GM19043 (cell line): ENCODE measurements around the gene MAPK8.

Source experiments
- ATAC-seq: cut with Tn5 transposase; IDR thresholded peaks from one replicate; pipeline ENCODE4 v1.9.1; 2021; ENCODE audit warnings: low read depth; ENCODE audit not compliant: unreplicated experiment

Gene MAPK8

DNA sequence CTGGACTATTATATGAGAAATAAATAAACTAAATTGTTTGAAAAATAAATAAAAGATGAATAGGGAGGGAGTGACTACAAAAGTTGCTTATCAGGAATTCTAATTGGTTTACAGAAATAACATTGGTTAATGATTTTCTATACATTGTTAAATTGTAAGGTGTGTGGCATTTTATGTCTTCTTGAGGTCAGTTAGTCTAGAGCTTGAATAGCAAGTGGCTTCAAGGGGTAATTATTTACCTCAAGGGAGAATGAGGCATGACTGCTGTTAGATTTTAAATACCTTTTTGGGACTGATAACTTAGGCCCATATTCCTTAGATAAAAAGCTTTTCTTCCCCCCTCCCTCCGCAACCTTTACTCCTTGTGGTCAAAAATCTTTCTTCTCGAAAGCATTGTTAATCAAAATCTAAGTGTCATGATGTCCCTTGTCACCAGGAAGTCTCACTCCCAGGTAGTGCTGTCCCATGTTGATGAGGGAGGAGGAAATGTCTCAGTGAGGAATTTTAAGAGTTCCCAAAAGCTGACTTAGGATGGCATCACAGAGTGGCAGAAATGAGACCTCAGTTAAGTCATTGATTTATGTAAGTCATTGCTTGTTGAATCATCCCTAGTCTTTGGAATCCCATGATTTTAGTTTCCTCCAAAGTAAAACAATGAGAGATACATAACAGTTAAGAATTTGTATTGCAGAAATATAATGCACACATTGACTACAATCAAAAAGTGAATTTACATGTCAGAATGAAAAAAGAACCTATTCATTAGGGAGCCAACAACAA lies 71.5 kb downstream of the MAPK8 start:
- ATAC-seq = no peak

DNA sequence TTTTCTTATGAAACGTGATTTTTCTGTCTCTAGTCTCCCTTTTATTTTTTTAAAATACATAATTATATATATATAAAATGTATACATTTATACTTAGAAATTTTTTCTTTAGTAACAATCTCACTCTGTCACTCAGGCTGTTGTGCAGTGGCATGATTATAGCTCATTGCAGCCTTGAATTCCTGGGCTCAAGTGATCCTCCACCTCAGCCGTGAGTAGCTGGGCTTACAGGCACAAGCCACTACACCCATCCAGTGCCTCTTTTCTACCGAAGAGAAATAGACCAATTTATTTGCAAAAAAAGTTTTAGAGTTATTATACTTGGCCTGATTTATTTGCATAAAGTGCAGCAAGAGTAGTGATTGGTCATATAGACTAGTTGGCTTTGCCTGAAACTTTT lies 72.2 kb downstream of the MAPK8 start:
- ATAC-seq = no peak

DNA sequence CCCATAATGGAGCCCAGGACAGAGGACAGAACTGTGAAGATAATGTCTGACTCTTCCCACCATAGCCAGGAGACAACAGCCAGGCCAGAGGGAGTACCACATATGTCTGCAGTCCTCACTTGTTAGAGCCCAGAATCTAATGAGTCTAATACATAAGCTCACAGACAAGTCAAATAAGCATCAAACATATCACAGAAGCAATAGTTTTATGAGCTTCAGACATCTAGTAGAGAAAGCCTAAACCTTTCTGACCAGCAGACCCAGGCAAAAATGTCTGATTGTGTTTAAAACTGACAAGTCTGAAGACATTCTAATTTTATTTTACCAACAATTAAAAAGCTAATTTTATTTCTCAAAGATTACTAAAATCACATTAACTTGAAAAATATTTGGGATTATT lies 75.5 kb downstream of the MAPK8 start:
- no peak for ATAC-seq

DNA sequence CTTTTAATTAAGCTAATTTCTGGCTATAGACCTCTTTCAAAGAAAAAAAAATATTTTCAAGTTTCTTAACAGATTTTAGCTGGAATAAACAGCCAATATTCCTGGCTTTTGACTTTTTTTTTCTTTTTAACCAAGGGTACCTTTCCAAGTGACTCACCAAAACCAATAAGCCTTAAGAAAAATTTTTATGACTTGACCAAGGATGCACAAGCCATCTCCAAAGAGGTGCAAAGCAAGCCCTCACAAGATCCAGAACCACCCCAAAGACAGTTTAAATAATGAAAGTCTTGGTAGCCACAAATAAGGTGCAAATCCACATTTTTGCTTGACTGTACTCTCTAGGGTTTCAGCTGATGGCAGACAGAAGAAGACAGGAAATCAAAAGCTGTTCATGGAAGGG lies 76.5 kb downstream of the MAPK8 start:
- ATAC-seq = no peak

GRCh38 chr10:48383393-48383792 lies 76.9 kb downstream of the MAPK8 start:
- no peak for ATAC-seq

DNA sequence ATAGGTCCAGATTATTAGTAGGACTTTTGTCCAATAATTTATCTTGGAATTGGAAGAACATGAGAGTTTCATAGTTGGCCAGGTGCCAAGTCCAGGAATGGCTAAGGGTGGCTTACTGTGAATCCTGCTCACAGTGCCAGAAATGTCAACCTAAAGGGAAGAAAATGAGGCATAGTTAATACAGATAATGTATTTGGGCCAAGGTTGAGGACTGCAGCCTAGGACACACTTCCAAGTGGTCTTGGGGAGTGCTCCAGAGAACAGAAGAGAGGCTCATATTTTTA lies 78.2 kb downstream of the MAPK8 start:
- ATAC-seq = no peak

- no peak for ATAC-seq
These were observed 82.8 kb downstream of the MAPK8 start for GRCh38 chr10:48389272-48389671.

DNA sequence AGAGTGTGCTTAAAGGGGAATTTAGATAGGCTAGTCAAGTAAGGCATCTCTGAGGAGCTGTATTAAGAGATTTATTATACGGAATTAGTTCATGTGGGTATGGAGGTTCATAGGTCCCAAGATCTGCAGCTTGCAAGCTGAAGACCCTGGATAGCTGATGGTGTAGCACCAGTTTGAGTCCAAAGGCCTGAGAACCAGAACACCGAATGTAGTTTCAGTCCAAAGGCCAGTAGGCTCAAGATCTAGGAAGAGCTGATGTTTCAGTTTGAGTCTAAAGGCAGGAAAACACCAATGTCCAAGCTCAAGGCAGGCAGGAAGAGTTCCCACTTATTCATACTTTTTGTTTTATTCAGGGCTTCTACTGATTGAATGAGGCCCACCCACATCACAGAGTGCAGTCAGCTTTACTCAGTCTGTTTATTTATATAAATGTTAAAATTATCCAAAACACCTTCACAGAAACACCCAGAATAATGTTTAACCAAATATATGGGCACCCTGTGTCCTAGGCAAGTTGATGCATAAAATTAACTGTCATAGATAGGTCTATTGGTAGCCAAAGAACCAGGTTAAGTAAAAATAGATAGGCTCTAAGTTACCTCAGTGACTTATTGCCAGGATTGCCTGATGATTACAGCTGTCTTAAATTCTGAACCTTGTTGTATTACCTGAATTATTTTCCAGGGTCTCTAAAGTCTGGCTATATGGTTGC lies 83.5 kb downstream of the MAPK8 start:
- no peak for ATAC-seq

DNA sequence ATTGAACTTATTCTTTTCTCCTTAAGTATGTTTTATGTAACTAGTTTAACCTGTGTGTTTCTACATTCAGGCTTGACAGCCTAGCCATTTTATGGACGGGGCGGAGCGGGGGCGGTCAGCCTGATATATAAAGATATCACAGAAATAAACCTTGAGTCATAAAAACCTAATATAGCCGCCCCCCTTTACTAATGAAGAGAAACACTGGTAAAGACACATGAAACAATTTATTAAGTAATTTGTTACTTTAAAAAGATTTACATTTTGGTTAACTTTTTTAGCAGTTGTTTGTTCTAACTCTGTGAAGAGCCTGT lies 84.0 kb downstream of the MAPK8 start:
- no peak for ATAC-seq

- peak; percentile 82 for ATAC-seq
These were observed 84.7 kb downstream of the MAPK8 start for GRCh38 chr10:48390933-48391845.

GRCh38 chr10:48391994-48392393 lies 85.5 kb downstream of the MAPK8 start:
- no peak for ATAC-seq

- ATAC-seq = no peak
These were observed 91.8 kb downstream of the MAPK8 start for GRCh38 chr10:48398261-48398660.

DNA sequence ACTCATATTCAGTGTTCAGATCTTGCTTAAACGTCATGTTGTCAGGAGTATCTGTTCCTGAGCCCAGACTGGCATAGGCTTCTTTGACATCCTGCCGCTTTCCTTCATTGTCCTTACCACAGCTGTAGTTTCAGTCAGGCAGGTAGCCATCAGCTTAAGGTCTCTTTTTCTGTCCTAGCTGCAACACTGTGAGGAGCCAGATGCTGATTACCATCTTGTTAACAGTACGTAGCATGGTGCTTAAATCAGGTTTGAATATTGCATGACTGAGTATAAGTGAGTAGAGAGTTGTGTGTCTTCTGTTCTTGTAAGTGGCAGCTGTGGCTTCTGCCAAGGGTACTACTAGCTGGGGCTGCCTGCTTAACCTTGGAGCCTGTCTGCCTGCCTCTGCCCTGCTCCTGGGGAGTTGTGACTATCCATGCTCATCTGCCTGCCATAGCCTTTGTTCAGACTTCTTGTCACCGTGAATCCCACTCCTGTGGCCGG lies 92.6 kb downstream of the MAPK8 start:
- no peak for ATAC-seq

- no peak for ATAC-seq
These were observed 93.1 kb downstream of the MAPK8 start for GRCh38 chr10:48399551-48399950.

DNA sequence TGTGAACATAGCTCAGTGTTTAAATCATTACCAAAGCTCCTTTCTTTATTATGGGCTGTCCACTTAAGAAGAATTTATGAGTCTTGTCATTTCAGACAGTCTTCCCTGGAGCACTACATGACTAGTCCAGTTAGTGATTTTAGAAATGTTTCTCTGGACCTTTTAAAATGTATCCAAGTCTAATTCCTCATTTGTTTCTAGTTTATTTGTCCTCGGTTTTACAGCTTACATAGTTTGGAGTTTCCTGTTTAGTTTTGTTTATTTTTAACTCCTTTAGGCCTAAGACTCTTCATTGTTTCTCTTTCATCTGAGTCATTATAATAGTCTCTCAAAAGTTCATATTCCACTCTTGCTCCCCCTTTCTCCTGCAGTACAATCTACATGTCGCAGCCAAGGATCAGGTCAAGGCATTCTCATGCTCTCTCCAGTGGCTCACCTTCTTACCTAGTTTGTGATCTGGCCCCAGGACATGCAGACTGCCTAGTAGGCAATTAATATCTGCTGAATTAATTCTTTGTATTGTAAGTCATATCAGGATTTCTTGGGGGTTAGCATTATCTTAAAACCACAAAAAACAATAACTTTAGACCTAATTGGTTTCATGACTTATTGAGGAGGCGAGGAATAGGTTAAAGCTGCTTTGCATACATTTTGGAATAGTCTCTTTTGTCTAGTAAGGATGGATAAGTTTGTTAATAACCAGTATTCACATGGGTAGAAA lies 93.8 kb downstream of the MAPK8 start:
- ATAC-seq = no peak

DNA sequence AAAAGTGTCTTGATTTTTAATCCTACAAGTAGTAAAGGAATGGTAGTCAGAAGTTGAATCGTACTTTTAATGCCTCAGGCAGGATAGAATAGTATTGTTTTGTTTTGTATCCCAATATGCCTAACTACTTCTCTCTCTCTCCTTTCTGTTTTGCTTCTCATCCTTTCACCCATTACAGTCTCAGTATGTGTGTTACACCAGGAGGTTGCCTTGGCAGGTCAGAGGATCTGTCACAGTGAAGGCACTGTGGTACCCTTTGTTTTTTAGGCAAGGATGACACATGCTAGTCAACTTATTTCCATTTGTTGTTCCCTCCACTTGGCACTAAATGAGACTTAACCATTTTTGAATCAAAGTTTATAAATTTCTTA lies 94.4 kb downstream of the MAPK8 start:
- ATAC-seq = no peak

GRCh38 chr10:48404646-48405045 lies 98.2 kb downstream of the MAPK8 start:
- ATAC-seq = no peak

- no peak for ATAC-seq
These were observed 99.7 kb downstream of the MAPK8 start for GRCh38 chr10:48406204-48406603.

GRCh38 chr10:48406658-48407057 lies 100.2 kb downstream of the MAPK8 start:
- no peak for ATAC-seq

- no peak for ATAC-seq
These were observed 104.0 kb downstream of the MAPK8 start for GRCh38 chr10:48410503-48410902.

- no peak for ATAC-seq
These were observed 105.0 kb downstream of the MAPK8 start for GRCh38 chr10:48411510-48411909.
